GM12873 (cell line): ENCODE data around the gene FAM120A.

Experiments
- CTCF ChIP-seq: IDR thresholded peaks from 2 replicates; pipeline ENCODE4 v1.5.1; 2012; ENCODE audit warnings: low read depth, mild to moderate bottlenecking, moderate library complexity, low read length, control low read depth; ENCODE audit not compliant: insufficient read depth; ENCODE audit errors: missing control alignments

The FAM120A gene

GRCh38 chr9:93486268-93486667, 34.8 kb downstream of the FAM120A start:
- TF ChIP-seq CTCF: no peak

GRCh38 chr9:93488244-93488643, 36.8 kb downstream of the FAM120A start:
- TF ChIP-seq CTCF: no peak

GRCh38 chr9:93491593-93492232, 40.2 kb downstream of the FAM120A start:
- no peak for TF ChIP-seq CTCF

GRCh38 chr9:93492327-93492726, 40.8 kb downstream of the FAM120A start:
- TF ChIP-seq CTCF: no peak

- TF ChIP-seq CTCF: no peak
Observed at GRCh38 chr9:93493949-93494348, 42.5 kb downstream of the FAM120A start.

- no peak for TF ChIP-seq CTCF
Observed at GRCh38 chr9:93496285-93496684, 44.8 kb downstream of the FAM120A start.

- no peak for TF ChIP-seq CTCF
Observed at GRCh38 chr9:93500571-93501298, 49.2 kb downstream of the FAM120A start.
